ENCODE data around the gene ELAVL2. TPM values are rescaled to one million over a fixed set of nuclear protein-coding genes. Genes with fewer than 3 reads are reported as not detected.

ELAVL2 gene
- total RNA-seq, 1 experiment from 2014 or later, result 0.18 TPM

DNA sequence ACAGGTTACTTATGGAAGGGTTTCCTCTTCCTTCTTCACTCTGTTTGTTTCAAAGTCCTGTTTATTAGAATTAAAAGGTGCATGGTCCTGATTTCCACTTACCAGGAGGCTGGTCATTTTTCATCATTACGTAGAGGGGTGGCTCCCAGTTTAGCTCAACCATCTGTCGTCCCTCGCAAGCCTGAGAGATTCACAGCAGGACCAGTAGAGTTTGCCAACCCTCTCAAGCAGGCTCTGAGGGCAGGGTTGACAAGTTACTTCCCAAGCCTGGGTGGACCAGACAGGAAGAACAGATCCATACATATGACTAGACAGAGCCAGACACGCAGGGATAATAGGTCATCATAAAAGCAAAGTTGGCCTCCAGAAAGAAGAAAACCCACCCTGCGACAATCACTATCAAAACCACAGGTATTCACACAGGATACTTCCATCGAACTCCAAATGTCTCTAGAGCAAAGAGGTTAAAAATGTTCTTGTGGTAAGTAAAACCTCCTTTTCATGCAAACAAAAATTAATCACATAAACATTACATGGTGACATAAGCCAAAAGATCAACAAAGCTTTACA lies 151.9 kb downstream of the ELAVL2 start:
- ChIA-PET CTCF (no interaction called here), POLR2A (no interaction called here)
- Mint-ChIP-seq H3K27me3 (ENCODE audit: insufficient read depth, unreplicated experiment) (no peaks in the 10 kb centered on the region), H3K27ac (ENCODE audit: unreplicated experiment) (no peak overlapping the region), H3K4me3 (ENCODE audit: unreplicated experiment) (no peak overlapping the region), H3K36me3 (ENCODE audit: insufficient read depth, unreplicated experiment) (no peaks in the 10 kb centered on the region), H3K4me1 (ENCODE audit: low read depth, unreplicated experiment) (no peaks in the 10 kb centered on the region), H3K9me3 (ENCODE audit: unreplicated experiment) (no peaks in the 10 kb centered on the region)
- no peak overlapping the region for H3K4me3 ChIP-seq (ENCODE audit: low read depth, low read length)
- H3K9me3 ChIP-seq, result no peaks in the 10 kb centered on the region
- DNase-seq, result no peak
- intact Hi-C loops (cut with micrococcal nuclease; ENCODE audit: unreplicated experiment), result no loop called here
- no TSS peak for BruUV-seq (replicated peaks)
- H3K4me1 ChIP-seq, result no peaks in the 10 kb centered on the region
- no peaks in the 10 kb centered on the region for H3K36me3 ChIP-seq (ENCODE audit: control insufficient read depth, insufficient read depth, low read length)
- H3K27me3 ChIP-seq (replicated peaks; ENCODE audit: control insufficient read depth, insufficient read depth, low read length), result no peaks in the 10 kb centered on the region
- TF ChIP-seq, protein P1, sequence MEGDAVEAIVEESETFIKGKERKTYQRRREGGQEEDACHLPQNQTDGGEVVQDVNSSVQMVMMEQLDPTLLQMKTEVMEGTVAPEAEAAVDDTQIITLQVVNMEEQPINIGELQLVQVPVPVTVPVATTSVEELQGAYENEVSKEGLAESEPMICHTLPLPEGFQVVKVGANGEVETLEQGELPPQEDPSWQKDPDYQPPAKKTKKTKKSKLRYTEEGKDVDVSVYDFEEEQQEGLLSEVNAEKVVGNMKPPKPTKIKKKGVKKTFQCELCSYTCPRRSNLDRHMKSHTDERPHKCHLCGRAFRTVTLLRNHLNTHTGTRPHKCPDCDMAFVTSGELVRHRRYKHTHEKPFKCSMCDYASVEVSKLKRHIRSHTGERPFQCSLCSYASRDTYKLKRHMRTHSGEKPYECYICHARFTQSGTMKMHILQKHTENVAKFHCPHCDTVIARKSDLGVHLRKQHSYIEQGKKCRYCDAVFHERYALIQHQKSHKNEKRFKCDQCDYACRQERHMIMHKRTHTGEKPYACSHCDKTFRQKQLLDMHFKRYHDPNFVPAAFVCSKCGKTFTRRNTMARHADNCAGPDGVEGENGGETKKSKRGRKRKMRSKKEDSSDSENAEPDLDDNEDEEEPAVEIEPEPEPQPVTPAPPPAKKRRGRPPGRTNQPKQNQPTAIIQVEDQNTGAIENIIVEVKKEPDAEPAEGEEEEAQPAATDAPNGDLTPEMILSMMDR (IDR thresholded peaks at IDR 0.05; ENCODE audit: insufficient read depth in 1 of 2, low read depth in 1 of 2, low read length in 1 of 2, severe bottlenecking in 1 of 2, unreplicated experiment in 1 of 2), result no peak

DNA sequence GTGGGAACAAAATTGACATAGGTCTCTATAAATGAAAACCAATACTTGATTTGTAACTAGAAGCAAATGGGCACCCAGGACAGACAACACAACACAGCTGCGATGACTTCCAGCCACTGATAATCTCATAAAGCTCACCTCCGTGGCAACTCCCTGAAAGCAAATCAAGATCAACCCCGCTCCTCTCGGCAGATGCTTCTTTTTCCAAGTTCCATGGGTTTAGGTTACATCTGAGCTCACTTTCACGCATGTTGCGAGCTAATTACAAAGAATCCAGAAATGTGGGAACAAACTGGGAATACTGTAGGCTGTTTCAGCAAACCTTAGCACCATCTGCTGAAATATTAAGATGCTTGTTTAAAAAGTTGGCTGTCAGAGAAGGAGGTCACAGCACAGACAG lies 153.9 kb downstream of the ELAVL2 start:
- TF ChIP-seq, protein P1 (IDR thresholded peaks at IDR 0.05; ENCODE audit: insufficient read depth in 1 of 2, low read depth in 1 of 2, low read length in 1 of 2, severe bottlenecking in 1 of 2, unreplicated experiment in 1 of 2), result no peak
- Mint-ChIP-seq H3K9me3 (ENCODE audit: unreplicated experiment) (peaks cover 11% of the 10 kb centered on the region), H3K36me3 (ENCODE audit: insufficient read depth, unreplicated experiment) (no peaks in the 10 kb centered on the region), H3K27ac (ENCODE audit: unreplicated experiment) (no peak overlapping the region), H3K4me3 (ENCODE audit: unreplicated experiment) (no peak overlapping the region), H3K27me3 (ENCODE audit: insufficient read depth, unreplicated experiment) (no peaks in the 10 kb centered on the region), H3K4me1 (ENCODE audit: low read depth, unreplicated experiment) (no peaks in the 10 kb centered on the region)
- ChIA-PET POLR2A (no interaction called here), CTCF (no interaction called here)
- Histone ChIP-seq H3K27me3 (replicated peaks; ENCODE audit: control insufficient read depth, insufficient read depth, low read length) (no peaks in the 10 kb centered on the region), H3K9me3 (no peaks in the 10 kb centered on the region), H3K4me3 (ENCODE audit: low read depth, low read length) (no peak overlapping the region), H3K36me3 (ENCODE audit: control insufficient read depth, insufficient read depth, low read length) (no peaks in the 10 kb centered on the region), H3K4me1 (no peaks in the 10 kb centered on the region)
- BruUV-seq (replicated peaks), result no TSS peak
- intact Hi-C loops (cut with micrococcal nuclease; ENCODE audit: unreplicated experiment), result no loop called here
- DNase-seq, result no peak

- H3K9me3 ChIP-seq, result no peaks in the 10 kb centered on the region
- H3K36me3 ChIP-seq (ENCODE audit: control insufficient read depth, insufficient read depth, low read length), result no peaks in the 10 kb centered on the region
- Mint-ChIP-seq H3K27me3 (ENCODE audit: insufficient read depth, unreplicated experiment) (no peaks in the 10 kb centered on the region), H3K9me3 (ENCODE audit: unreplicated experiment) (peaks cover 14% of the 10 kb centered on the region), H3K36me3 (ENCODE audit: insufficient read depth, unreplicated experiment) (no peaks in the 10 kb centered on the region), H3K27ac (ENCODE audit: unreplicated experiment) (no peak overlapping the region), H3K4me3 (ENCODE audit: unreplicated experiment) (no peak overlapping the region), H3K4me1 (ENCODE audit: low read depth, unreplicated experiment) (no peaks in the 10 kb centered on the region)
- no peaks in the 10 kb centered on the region for H3K4me1 ChIP-seq
- DNase-seq, result no peak
- H3K4me3 ChIP-seq (ENCODE audit: low read depth, low read length), result no peak overlapping the region
- no peaks in the 10 kb centered on the region for H3K27me3 ChIP-seq (replicated peaks; ENCODE audit: control insufficient read depth, insufficient read depth, low read length)
- no TSS peak for BruUV-seq (replicated peaks)
- POLR2A ChIA-PET, result no interaction called here
- intact Hi-C loops (cut with micrococcal nuclease; ENCODE audit: unreplicated experiment), result no loop called here
- TF ChIP-seq, protein P1 (IDR thresholded peaks at IDR 0.05; ENCODE audit: insufficient read depth in 1 of 2, low read depth in 1 of 2, low read length in 1 of 2, severe bottlenecking in 1 of 2, unreplicated experiment in 1 of 2), result no peak
- CTCF ChIA-PET, result no interaction called here
Measured at GRCh38 chr9:23669776-23670175, 156.3 kb downstream of the ELAVL2 start.

Measured in Caco-2 (cell line).